Trophoblast cell (in vitro differentiated cells and primary cell): ENCODE data around the gene CALU.
A peak's percentile ranks its signal among the peaks of the same experiment; 100 is the strongest.

Experiments
- DNase-seq, 2 donors: peaks; one replicate each; pipeline ENCODE4 v3.0.0-alpha.2; 2016
- H2AFZ ChIP-seq: 2 replicates; pipeline ENCODE4 v1.6.1; 2013; ENCODE audit warnings: low read length, moderate library complexity, mild to moderate bottlenecking; ENCODE audit not compliant: insufficient read depth, poor library complexity
- H2AK5ac ChIP-seq: 2 replicates; pipeline ENCODE4 v1.6.1; 2013; ENCODE audit warnings: mild to moderate bottlenecking, low read length
- H2BK120ac ChIP-seq: 2 replicates; pipeline ENCODE4 v1.6.1; 2013; ENCODE audit warnings: low read length, mild to moderate bottlenecking, moderate library complexity; ENCODE audit not compliant: insufficient read depth, poor library complexity
- H2BK12ac ChIP-seq: 2 replicates; pipeline ENCODE4 v1.6.1; 2013; ENCODE audit warnings: mild to moderate bottlenecking, low read length, moderate library complexity
- H2BK5ac ChIP-seq: 2 replicates; pipeline ENCODE4 v1.6.1; 2013; ENCODE audit warnings: low read length, low read depth, moderate library complexity, mild to moderate bottlenecking; ENCODE audit not compliant: poor library complexity
- H3K14ac ChIP-seq: 2 replicates; pipeline ENCODE4 v1.6.1; 2013; ENCODE audit warnings: mild to moderate bottlenecking, low read length
- H3K18ac ChIP-seq: 2 replicates; pipeline ENCODE4 v1.6.1; 2013; ENCODE audit warnings: mild to moderate bottlenecking, low read length
- H3K23ac ChIP-seq: 2 replicates; pipeline ENCODE4 v1.6.1; 2013; ENCODE audit warnings: low read length
- H3K27ac ChIP-seq: 2 replicates; pipeline ENCODE4 v1.5.1; 2013; ENCODE audit warnings: low read depth, mild to moderate bottlenecking, inconsistent platforms, low read length, moderate library complexity
- H3K27me3 ChIP-seq: 2 replicates; pipeline ENCODE4 v1.6.1; 2013; ENCODE audit warnings: inconsistent platforms, mild to moderate bottlenecking, low read length, moderate library complexity; ENCODE audit not compliant: insufficient read depth
- H3K36me3 ChIP-seq, 2 experiments: 1 replicate in 1 of 2; 2 replicates in 1 of 2; pipeline ENCODE4 v1.6.1; 2013; ENCODE audit warnings: low read length in 2 of 2, mild to moderate bottlenecking in 2 of 2, moderate library complexity in 1 of 2; ENCODE audit not compliant: insufficient read depth in 2 of 2, control insufficient read depth in 1 of 2
- H3K4ac ChIP-seq: 2 replicates; pipeline ENCODE4 v1.6.1; 2013; ENCODE audit warnings: low read depth, mild to moderate bottlenecking, low read length, moderate library complexity
- H3K4me1 ChIP-seq, 2 experiments: 1 replicate in 1 of 2; 2 replicates in 1 of 2; pipeline ENCODE4 v1.6.1; 2013; ENCODE audit warnings: low read length in 2 of 2, mild to moderate bottlenecking in 2 of 2, moderate library complexity in 1 of 2; ENCODE audit not compliant: insufficient read depth in 2 of 2, control insufficient read depth in 1 of 2
- H3K4me2 ChIP-seq: 2 replicates; pipeline ENCODE4 v1.6.1; 2013; ENCODE audit warnings: inconsistent platforms, mild to moderate bottlenecking, low read length, moderate library complexity
- H3K4me3 ChIP-seq: 2 replicates; pipeline ENCODE4 v1.5.1; 2013; ENCODE audit warnings: mild to moderate bottlenecking, low read depth, low read length, inconsistent platforms
- H3K79me1 ChIP-seq: one replicate; pipeline ENCODE4 v1.6.1; 2013; ENCODE audit warnings: low read length
- H3K79me2 ChIP-seq: 2 replicates; pipeline ENCODE4 v1.6.1; 2013; ENCODE audit warnings: low read length, mild to moderate bottlenecking; ENCODE audit not compliant: control insufficient read depth, insufficient read depth, poor library complexity
- H3K9ac ChIP-seq: 2 replicates; pipeline ENCODE4 v1.6.1; 2013; ENCODE audit warnings: mild to moderate bottlenecking, low read length
- H3K9me3 ChIP-seq: 2 replicates; pipeline ENCODE4 v1.6.1; 2013; ENCODE audit warnings: low read depth, mild to moderate bottlenecking, control low read depth, inconsistent platforms, low read length; ENCODE audit not compliant: insufficient read depth
- H4K12ac ChIP-seq: 2 replicates; pipeline ENCODE4 v1.6.1; 2013; ENCODE audit warnings: low read depth, mild to moderate bottlenecking, low read length, moderate library complexity
- H4K8ac ChIP-seq: 2 replicates; pipeline ENCODE4 v1.6.1; 2013; ENCODE audit warnings: low read depth, mild to moderate bottlenecking, low read length, moderate library complexity
- H4K91ac ChIP-seq: one replicate; pipeline ENCODE4 v1.6.1; 2013; ENCODE audit warnings: low read depth, mild to moderate bottlenecking, low read length, moderate library complexity
- WGBS: extraction: QIAGEN DNeasy Blood & Tissue Kit; methylation state at CpG from one replicate; pipeline ENCODE4 v1.1.7; 2013; ENCODE audit warnings: missing lambda C conversion rate; ENCODE audit not compliant: insufficient read length, insufficient coverage; ENCODE audit errors: extremely low coverage; 5-methylcytosine and 5-hydroxymethylcytosine counted together

CALU gene

GRCh38 chr7:128810997-128811396, 71.8 kb downstream of the CALU start:
- Histone ChIP-seq H4K8ac (no peak overlapping the region), H2BK5ac (no peak overlapping the region), H2AFZ (no peak overlapping the region), H3K27ac (no peak overlapping the region), H3K14ac (no peak overlapping the region), H3K79me1 (no peaks in the 10 kb centered on the region), H3K36me3 (no peaks in the 10 kb centered on the region), H3K79me2 (no peaks in the 10 kb centered on the region), H2BK12ac (no peak overlapping the region), H2AK5ac (no peak overlapping the region), H3K27me3 (no peaks in the 10 kb centered on the region), H3K4ac (no peak overlapping the region), H3K4me3 (no peak overlapping the region), H4K12ac (no peak overlapping the region), H3K18ac (no peak overlapping the region), H3K23ac (no peak overlapping the region), H3K9ac (no peak overlapping the region), H3K4me2 (no peak overlapping the region), H4K91ac (no peak overlapping the region), H3K9me3 (no peaks in the 10 kb centered on the region), H2BK120ac (no peak overlapping the region), H3K4me1 (no peaks in the 10 kb centered on the region)
- DNase-seq = no peak
- no CpG with 5 or more reads among the region's 3 CpGs for WGBS

GRCh38 chr7:128811631-128812430, 72.7 kb downstream of the CALU start:
- Histone ChIP-seq H3K9me3 (no peaks in the 10 kb centered on the region), H2AK5ac (no peak overlapping the region), H4K8ac (no peak overlapping the region), H2AFZ (no peak overlapping the region), H3K4me3 (no peak overlapping the region), H2BK5ac (no peak overlapping the region), H3K18ac (no peak overlapping the region), H3K27me3 (no peaks in the 10 kb centered on the region), H3K79me1 (no peaks in the 10 kb centered on the region), H3K23ac (no peak overlapping the region), H3K36me3 (no peaks in the 10 kb centered on the region), H2BK120ac (no peak overlapping the region), H3K79me2 (no peaks in the 10 kb centered on the region), H3K4ac (no peak overlapping the region), H3K14ac (no peak overlapping the region), H3K27ac (no peak overlapping the region), H3K9ac (no peak overlapping the region), H3K4me1 (no peaks in the 10 kb centered on the region), H4K12ac (no peak overlapping the region), H3K4me2 (no peak overlapping the region), H2BK12ac (no peak overlapping the region), H4K91ac (no peak overlapping the region)
- DNase-seq = peak; percentile 66 to 68
- no CpG with 5 or more reads among the region's 11 CpGs for WGBS

GRCh38 chr7:128812514-128813168, 73.5 kb downstream of the CALU start:
- Histone ChIP-seq H3K27ac (no peak overlapping the region), H2BK5ac (no peak overlapping the region), H2BK12ac (no peak overlapping the region), H2AFZ (no peak overlapping the region), H3K36me3 (no peaks in the 10 kb centered on the region), H4K8ac (no peak overlapping the region), H3K4ac (no peak overlapping the region), H3K79me2 (no peaks in the 10 kb centered on the region), H3K4me1 (no peaks in the 10 kb centered on the region), H3K9ac (no peak overlapping the region), H3K27me3 (no peaks in the 10 kb centered on the region), H3K4me2 (no peak overlapping the region), H4K12ac (no peak overlapping the region), H4K91ac (no peak overlapping the region), H3K79me1 (no peaks in the 10 kb centered on the region), H3K23ac (no peak overlapping the region), H3K9me3 (no peaks in the 10 kb centered on the region), H3K4me3 (no peak overlapping the region), H2BK120ac (no peak overlapping the region), H2AK5ac (no peak overlapping the region), H3K18ac (no peak overlapping the region), H3K14ac (no peak overlapping the region)
- peak; percentile 31 to 56 for DNase-seq
- no CpG with 5 or more reads among the region's 11 CpGs for WGBS

GRCh38 chr7:128814499-128814898, 75.3 kb downstream of the CALU start:
- Histone ChIP-seq H4K8ac (no peak overlapping the region), H3K9ac (no peak overlapping the region), H3K79me1 (no peaks in the 10 kb centered on the region), H3K4me3 (no peak overlapping the region), H3K79me2 (no peaks in the 10 kb centered on the region), H3K27ac (no peak overlapping the region), H2BK12ac (no peak overlapping the region), H3K23ac (no peak overlapping the region), H3K18ac (no peak overlapping the region), H3K27me3 (no peaks in the 10 kb centered on the region), H2AK5ac (no peak overlapping the region), H4K91ac (no peak overlapping the region), H3K9me3 (no peaks in the 10 kb centered on the region), H3K4me1 (no peaks in the 10 kb centered on the region), H3K4ac (no peak overlapping the region), H3K4me2 (no peak overlapping the region), H3K14ac (no peak overlapping the region), H2BK120ac (no peak overlapping the region), H3K36me3 (no peaks in the 10 kb centered on the region), H2BK5ac (no peak overlapping the region), H2AFZ (no peak overlapping the region), H4K12ac (no peak overlapping the region)
- no CpG with 5 or more reads among the region's 6 CpGs for WGBS
- DNase-seq = no peak
